ENCODE data around the gene GNE.

DNA sequence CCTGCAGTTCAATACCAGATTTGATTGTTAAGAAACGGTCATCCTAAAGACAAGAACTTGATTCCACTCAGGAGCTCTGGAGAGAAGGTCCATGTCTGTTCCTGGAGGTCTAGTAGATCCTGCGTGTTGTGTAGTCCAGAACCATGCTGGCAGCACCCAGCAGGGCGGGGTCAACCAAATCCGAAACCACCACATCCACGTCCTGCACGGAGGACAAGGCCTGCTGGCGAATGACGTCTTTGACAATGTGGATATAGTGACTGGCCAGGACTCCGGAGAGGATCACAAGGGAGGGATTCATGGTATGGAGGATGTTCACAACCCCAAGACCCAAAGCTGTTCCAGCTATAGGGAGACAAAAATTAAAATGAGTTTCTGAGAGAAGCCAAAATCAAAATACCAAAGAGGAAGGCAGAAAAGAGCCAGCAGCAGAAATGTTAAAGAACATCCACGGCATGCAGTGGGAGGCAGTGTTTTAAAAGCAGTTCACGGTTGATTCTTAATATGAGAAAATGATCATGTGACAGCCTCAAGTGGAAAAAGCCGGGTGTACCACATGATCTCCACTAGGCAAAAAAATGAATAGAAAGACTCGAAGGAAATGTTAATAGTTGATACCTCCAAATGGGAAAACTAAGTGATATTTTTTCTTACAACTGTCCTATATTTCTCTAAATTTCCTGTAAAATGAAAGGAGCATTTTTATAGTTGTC lies 40.8 kb downstream of the GNE start:
- TF ChIP-seq, protein P1, sequence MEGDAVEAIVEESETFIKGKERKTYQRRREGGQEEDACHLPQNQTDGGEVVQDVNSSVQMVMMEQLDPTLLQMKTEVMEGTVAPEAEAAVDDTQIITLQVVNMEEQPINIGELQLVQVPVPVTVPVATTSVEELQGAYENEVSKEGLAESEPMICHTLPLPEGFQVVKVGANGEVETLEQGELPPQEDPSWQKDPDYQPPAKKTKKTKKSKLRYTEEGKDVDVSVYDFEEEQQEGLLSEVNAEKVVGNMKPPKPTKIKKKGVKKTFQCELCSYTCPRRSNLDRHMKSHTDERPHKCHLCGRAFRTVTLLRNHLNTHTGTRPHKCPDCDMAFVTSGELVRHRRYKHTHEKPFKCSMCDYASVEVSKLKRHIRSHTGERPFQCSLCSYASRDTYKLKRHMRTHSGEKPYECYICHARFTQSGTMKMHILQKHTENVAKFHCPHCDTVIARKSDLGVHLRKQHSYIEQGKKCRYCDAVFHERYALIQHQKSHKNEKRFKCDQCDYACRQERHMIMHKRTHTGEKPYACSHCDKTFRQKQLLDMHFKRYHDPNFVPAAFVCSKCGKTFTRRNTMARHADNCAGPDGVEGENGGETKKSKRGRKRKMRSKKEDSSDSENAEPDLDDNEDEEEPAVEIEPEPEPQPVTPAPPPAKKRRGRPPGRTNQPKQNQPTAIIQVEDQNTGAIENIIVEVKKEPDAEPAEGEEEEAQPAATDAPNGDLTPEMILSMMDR (IDR thresholded peaks at IDR 0.05), result no peak
- no peak for TF ChIP-seq POLR2A (IDR thresholded peaks at IDR 0.05; ENCODE audit: low read depth)
- no peak for TF ChIP-seq POLR2AphosphoS5 (IDR thresholded peaks at IDR 0.05)
- TF ChIP-seq EP300 (IDR thresholded peaks at IDR 0.05), result no peak

Data from esophagus muscularis mucosa (tissue), 4 donors.